Stimulated activated CD8-positive, alpha-beta memory T cell treated with anti-CD3 and anti-CD28 coated beads, Interleukin-4, amount 100 ng/mL, for 48 hours (primary cell): ENCODE data around the gene CD248.

Source experiments
- DNase-seq: peaks from one replicate; pipeline ENCODE4 v3.0.0-alpha.2; 2020

CD248 gene

GRCh38 chr11:66340596-66341501 lies 24.0 kb upstream of the CD248 start:
- DNase-seq, result no peak

- no peak for DNase-seq
These were observed 23.0 kb upstream of the CD248 start for GRCh38 chr11:66339686-66340483.

GRCh38 chr11:66339162-66339675 lies 22.4 kb upstream of the CD248 start:
- DNase-seq, result no peak

GRCh38 chr11:66338276-66339161 lies 21.7 kb upstream of the CD248 start:
- DNase-seq, result no peak

GRCh38 chr11:66337103-66337899 lies 20.5 kb upstream of the CD248 start:
- no peak for DNase-seq

GRCh38 chr11:66336234-66337102 lies 19.6 kb upstream of the CD248 start, which contains the start of gene RIN1:
Gene RIN1, minus strand, starts transcription at chr11:66336434. Its CDS starts 32 bp downstream, at chr11:66336402.
- DNase-seq, result peak; percentile 83

- no peak for DNase-seq
These were observed 18.8 kb upstream of the CD248 start for GRCh38 chr11:66335531-66336233.

- no peak for DNase-seq
These were observed 18.0 kb upstream of the CD248 start for GRCh38 chr11:66334605-66335442.

- DNase-seq, result no peak
These were observed 17.2 kb upstream of the CD248 start for GRCh38 chr11:66333896-66334604.

- DNase-seq, result no peak
These were observed 16.5 kb upstream of the CD248 start for GRCh38 chr11:66333220-66333877.

- no peak for DNase-seq
These were observed 15.8 kb upstream of the CD248 start for GRCh38 chr11:66332371-66333219.

GRCh38 chr11:66331542-66332370 lies 14.9 kb upstream of the CD248 start:
- no peak for DNase-seq

- DNase-seq, result no peak
These were observed 14.1 kb upstream of the CD248 start for GRCh38 chr11:66330931-66331330.

- no peak for DNase-seq
These were observed 12.4 kb upstream of the CD248 start for GRCh38 chr11:66329165-66329673.

- peak; percentile 89 for DNase-seq
These were observed 11.7 kb upstream of the CD248 start for GRCh38 chr11:66328302-66329144.
